HG03378 (cell line): ENCODE measurements around the gene MBTPS1.
"Not testable (repeated sequence)": the region's sequence is repeated elsewhere in the genome, so short reads cannot be mapped to it uniquely, and the experiment has no call there.

Experiments used
- ATAC-seq: cut with Tn5 transposase; IDR thresholded peaks from one replicate; pipeline ENCODE4 v1.9.1; 2021; ENCODE audit warnings: mild to moderate bottlenecking, moderate library complexity; ENCODE audit not compliant: unreplicated experiment

MBTPS1 gene

DNA sequence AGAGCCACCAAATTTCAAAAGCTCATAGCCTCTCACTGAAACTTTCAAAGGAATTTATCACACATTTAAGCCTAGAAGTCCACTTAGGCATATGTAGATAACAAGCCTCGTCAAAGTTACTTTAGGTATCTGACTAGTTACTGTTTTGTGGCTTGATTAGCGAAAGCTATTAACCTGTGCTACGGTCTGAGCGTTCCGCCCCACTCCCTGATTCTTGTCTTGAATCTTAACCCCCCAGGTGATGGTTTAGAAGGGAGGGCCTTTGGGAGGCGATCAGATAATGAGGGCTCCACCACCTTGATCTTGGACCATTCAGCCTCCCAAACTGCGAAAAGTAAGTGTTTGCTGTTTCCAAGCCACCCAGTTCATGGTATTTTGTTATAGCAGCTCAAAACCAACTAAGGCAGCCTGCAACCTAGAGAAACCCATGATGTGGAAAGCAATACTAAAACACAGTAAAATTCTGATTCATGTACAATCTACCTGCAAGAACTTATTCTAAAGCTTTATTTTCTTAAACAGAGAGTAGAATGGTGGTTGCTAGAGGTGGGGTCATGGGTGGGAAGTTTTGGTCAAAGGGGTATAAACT, 21.1 kb upstream of the MBTPS1 start:
- no peak for ATAC-seq

- ATAC-seq = no peak
Observed at GRCh38 chr16:84137287-84137686, 20.5 kb upstream of the MBTPS1 start.

DNA sequence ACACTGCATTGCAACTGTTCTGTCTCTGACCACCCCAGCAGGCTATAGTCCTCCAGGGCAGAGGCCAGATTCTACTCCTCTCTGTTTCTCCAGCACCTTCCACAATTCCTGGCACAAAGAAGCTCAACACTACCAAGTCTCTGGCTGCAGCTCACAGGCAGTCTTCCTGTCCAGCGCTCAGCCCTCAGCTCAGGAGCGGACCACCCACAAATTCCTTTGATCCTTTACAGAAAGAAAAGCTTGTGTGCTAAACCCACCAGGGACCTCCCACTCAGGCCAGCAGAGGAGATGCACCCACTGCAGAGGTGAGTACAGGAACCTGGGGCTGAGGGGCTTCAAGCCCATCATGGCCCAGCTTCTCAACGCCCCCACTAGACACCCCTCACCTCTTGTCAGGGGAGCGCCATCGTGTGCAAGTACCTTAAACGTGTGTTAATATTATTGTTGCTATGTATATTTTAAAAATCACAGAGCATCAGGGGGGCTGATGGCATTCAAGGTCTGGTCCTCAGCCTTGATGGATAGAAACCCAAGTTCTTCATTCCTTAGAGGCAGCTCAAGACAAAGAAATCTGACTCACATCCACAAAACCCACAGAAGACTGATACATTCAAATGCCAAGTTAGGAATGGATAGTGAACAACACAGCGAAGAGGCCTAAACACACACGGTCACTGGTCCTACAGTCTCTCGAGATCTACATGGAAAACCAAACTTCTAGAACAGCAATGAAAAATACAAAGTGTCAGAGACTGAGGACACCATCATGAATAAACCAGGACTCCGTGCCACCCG, 19.8 kb upstream of the MBTPS1 start:
- ATAC-seq = no peak

GRCh38 chr16:84132527-84133285, 16.0 kb upstream of the MBTPS1 start:
- no peak for ATAC-seq

DNA sequence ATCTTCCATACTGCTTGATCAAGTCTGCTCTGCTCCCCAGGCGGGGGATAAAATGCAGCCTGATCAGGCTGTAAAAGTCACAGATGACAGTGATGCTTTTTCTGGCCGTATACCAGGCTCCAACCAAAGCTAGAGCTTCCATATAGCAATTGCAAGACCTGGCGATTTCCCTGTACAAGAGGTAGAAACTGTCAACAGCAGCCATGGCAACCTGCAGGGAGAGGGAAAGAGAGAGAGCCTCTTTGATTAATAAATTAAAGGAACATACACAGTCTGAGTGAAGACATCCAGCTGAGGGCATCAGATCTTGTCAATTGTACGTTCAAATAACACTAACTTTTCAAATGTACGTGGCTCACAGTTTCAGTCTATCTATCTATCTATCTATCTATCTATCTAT, 14.4 kb upstream of the MBTPS1 start:
- ATAC-seq = no peak

DNA sequence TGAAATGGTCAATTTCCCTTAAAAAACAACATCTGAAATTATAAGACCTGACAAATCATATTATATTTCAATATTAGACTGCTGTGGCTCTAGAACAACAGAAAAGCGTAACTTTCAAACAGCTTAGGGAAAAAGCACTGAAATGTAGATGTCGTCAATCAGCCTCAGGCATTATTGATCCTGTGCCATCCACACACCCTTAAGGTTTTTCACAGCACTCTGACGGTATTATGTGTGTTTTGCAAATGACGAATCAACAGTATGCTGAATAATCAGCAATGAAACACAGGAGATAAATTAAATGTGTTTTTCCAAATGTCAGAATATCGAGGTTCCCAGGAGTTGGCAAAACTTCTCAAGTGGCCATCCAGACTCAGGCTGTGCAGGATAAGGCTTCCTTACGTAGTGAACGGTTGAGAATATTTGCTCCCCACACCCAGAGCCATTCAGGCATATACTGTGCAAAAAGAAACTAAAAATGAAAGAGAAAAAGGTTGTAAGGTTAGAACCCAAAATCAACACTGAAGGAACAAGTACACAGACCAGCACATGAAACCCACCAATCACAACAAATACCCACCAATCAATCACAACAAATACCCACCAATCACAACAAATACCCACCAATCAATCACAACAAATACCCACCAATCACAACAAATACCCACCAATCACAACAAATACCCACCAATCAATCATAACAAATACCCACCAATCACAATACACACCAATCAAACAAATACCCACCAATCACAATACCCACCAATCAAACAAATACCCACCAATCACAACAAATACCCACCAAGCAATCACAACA, 7.7 kb upstream of the MBTPS1 start:
- no peak for ATAC-seq

DNA sequence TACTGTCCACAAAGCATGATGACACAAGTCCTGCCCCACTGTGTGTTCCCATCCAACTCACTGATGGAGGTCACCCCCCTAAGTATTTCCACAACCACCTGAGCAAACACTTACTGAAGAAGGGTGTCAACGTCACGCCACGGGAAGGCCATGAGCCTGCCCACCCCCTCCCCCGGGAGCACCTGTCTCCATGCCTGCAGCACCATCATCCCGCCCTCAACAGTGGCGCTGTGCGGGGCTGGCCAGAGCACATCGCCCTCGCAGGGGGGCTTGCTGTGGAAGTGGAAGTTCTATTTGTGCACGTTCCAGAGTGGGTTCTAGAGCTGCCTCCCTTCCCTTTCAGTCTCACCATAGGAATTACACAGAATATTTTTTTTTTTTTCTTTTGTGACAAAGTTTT, 4.3 kb upstream of the MBTPS1 start:
- ATAC-seq = no peak

- no peak for ATAC-seq
Observed at GRCh38 chr16:84120023-84120422, 3.3 kb upstream of the MBTPS1 start.

DNA sequence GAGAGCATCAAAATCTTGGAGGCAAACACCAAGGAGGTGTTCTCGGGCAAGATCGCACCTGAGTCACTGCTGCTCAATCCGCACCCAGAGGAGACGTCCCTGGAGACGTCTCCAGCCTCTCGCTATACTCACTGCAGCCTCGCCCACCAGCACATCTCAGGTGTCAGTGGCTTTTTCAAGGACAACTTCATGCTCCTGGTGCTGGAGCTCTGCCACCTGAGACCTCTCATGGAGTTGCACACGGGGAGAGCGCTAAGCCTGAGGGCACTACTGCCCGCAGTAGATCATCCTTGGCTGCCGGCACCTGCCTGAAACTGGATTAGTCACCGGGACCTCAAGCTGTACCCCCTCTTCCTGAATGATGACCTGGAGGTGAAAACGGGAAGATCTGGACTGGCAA, 2.6 kb upstream of the MBTPS1 start:
- no peak for ATAC-seq

DNA sequence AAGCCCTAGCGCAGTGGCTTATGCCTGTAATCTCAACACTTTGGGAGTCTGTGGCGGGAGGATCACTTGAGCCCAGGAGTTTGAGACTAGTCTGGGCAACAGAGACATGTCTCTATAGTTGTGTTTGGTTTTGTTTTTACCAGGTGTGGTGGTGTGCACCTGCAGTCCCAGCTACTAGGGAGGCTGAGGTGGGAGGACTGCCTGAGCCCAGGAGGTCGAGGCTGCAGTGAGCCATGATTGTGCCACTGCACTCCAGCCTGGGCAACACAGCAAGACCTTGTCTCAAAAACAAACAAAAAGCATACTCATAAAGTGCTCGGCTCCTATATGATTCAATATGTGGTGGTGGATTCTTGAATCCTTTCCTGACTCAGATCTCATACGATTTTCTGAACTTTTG, 1.6 kb upstream of the MBTPS1 start:
- not testable (repeated sequence) for ATAC-seq

DNA sequence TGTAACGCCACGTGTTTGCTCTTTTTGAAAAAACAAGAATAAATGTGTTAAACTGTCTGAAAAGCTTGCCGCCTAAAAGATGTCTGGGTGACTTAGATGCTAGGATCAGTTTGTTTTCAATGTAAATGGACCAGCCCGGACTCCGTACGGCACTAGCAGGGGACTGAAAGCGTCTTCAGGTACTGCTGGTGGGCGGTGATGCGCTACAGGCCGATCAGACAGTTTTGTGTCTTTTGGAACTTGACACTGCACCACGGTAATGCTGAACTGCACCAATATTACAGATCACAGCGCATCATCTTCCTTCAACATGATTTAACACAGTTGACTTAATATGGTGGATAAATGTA, 727 bp upstream of the MBTPS1 start:
- ATAC-seq = peak; percentile 21

DNA sequence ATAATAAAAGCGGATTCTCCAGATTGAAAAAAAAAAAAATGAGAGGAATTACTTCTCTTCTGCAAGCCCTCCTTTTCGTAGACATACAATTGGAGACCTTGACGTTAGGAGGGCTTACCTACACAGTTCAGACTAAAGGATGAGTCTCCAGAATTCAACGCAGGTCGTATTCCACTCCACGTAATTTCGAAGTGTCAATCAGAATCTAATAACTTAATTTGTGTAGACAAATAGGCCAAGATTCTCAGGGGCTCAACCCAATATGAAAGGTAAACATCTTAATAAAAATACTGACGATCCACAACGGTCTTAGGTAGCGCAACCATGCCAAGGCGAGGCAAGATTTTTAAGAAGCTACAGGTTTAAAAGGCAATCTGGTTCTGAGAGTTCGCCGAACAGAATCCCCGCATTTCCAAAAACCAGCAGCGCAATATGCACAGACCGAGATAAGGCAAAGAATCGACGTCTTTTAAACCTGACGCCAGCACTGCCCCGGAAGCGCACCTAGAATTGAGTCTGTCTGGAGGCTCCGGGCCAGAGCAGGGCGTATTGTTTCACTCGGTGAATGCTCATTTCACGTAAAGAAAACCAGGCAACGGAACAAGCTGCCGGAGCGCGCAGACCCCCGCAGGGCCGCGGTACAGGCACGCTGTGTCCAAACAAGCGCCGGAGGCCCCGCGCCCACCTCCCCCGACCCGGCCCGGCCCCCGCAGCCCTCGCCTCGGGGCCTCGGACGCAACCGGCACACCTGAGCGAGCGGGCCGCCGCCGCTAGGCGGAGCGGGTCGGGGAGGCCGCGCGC, 623 bp downstream of the MBTPS1 start:
- ATAC-seq = peak; percentile 33

- not testable (repeated sequence) for ATAC-seq
Observed at GRCh38 chr16:84111949-84112348, 4.8 kb downstream of the MBTPS1 start.

GRCh38 chr16:84111525-84111924, 5.2 kb downstream of the MBTPS1 start:
- no peak for ATAC-seq

- no peak for ATAC-seq
Observed at GRCh38 chr16:84110527-84110926, 6.2 kb downstream of the MBTPS1 start.

- no peak for ATAC-seq
Observed at GRCh38 chr16:84109598-84110335, 7.0 kb downstream of the MBTPS1 start.

DNA sequence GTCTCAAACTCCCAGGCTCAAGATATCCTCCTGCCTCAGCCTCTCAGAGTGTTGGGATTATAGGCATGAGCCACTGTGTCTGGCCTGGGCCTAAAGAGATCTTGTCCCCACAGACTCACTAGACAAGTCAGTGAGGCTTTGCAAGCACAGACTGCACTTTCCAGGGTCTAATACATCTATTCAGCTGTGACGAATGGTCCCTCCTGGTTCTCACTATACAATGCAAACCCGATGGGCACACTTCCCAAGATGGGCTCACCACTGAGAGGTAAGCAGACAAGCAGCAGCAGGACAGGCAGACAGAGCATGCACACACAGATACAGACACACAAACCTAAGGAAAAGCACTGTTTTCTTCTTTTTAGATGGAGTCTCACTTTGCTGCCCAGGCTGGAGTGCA, 8.8 kb downstream of the MBTPS1 start:
- ATAC-seq = no peak

DNA sequence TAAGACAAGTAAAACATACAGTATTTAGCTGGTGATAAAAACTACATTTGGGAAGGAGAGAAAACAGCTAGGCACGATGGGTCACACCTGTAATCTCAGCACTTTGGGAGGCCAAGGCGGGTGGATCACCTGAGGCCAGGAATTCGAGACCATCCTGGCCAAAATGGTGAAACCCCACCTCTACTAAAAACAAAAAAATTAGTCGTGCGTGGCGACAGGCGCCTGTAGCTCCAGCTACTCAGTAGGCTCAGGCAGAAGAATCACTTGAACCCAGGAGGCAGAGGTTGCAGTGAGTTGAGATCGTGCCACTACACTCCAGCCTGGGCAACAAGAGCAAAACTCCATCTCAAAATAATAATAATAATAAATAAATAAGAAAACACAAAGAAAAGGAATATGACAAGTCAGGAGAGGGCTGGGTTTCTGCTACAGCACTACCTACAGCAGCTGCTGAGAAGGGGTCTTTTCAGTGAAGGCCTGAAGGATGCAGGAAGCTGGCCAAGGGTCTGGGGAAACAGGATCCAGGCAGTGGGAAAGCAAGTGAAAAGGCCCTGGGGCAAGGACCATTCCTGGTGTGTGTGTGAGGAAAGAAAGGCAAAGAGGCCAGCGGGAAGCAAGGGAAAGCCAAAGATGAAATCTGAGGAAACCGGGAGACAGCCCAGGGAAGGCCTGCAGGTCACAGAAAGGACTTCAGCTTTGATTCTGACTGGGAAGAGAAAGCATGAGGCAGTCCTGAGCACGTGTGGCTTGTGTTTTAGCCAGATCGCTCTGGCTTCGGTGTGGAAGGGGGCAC, 10.6 kb downstream of the MBTPS1 start:
- no peak for ATAC-seq

DNA sequence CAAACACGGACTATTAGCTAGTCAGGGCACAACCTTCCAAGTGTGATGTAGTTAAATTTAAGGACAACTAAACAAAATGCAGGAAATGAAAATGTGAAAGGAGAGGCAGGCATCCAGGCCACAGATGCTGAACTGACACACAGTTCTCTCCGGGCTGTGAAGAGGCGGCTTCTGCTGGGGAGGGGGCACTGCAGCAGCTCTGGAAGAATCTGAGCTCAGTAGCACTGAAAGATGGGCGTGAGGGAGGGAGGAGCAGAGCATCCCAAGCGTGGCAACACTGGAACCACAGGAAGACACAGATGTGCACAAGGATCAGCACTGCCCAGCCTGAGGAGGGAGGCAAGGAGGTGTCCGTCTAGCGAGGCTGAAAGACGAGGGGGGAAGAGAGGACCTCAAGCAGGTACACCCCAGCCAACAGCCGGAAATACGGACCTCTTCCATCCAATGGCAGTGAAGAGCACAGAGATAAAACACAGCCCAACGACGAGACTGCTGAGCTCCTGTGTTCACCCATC, 11.4 kb downstream of the MBTPS1 start:
- ATAC-seq = no peak
